Stimulated activated CD8-positive, alpha-beta memory T cell treated with anti-CD3 and anti-CD28 coated beads, Interleukin-15, amount 100 ng/mL, for 1 hour (primary cell): Measurements from ENCODE around the gene HCCS.
"Not testable (repeated sequence)": the region's sequence is repeated elsewhere in the genome, so short reads cannot be mapped to it uniquely, and the experiment has no call there.

Source experiments
- DNase-seq: peaks from one replicate; pipeline ENCODE4 v3.0.0-alpha.2; 2020; ENCODE audit warnings: low read depth

Gene HCCS

DNA sequence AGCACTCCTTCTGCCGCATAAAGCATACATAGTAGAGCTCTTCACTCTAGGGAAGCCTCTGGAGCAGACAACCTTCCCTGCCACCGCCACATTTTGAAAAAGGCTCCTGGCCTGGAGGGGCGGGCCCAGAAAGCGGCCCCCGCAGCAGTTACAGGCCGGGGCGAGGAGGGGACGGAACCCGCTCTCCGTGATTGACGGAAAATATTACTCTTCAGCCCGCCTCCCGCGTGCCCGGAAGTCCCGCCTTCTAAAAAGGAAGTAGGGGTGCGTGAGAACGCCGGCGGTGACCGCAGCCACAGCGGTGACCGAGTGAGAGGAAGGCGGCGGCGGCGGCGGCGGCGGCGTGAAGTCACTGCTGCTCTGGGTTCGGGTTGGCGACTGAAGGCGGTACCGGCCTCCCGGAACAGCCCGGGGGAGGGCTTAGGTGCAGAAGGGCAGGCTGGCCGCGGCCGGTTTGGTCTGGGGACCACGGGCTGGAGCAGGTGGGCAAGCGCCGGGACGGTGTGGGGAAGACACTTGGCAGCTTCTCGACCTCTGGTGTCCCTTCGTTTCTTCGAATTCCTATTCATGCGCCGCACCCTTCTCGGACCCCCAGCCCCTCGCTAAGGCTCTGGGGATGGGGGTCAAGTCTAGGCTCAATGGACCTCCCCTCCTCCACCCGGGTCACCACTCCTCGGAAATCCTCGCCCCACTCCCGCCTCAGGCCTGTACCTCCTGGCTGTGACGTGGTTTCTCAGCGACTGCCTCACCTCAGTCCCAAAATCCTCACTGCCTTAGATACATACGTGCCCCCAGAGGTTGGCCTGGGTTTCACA, at the start of gene HCCS:
HCCS (plus strand) TSS at position 296 of the 815 bp plus-strand sequence. CDS start 729 bp downstream, outside the sequence.
- DNase-seq: peak; percentile 65

DNA sequence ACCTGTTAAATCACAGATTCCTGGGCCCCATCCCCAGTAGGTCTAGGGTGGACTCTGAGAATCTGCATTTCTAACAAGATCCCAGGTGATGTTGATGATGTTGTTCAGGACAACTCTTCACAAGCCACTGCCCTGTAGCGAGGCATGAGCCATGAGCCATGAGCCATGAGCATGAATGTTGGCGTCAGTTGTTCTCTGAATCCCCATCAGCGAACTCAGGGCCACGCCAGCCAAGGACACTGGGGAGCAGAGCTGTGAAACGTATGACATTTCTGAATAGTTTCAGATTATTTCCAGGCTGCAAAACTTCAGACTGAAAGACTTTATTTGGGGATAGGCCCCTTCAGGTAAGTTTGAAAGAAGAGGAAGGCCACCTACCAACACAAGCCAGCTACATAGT, 46.9 kb upstream of the HCCS start:
- no peak for DNase-seq

DNA sequence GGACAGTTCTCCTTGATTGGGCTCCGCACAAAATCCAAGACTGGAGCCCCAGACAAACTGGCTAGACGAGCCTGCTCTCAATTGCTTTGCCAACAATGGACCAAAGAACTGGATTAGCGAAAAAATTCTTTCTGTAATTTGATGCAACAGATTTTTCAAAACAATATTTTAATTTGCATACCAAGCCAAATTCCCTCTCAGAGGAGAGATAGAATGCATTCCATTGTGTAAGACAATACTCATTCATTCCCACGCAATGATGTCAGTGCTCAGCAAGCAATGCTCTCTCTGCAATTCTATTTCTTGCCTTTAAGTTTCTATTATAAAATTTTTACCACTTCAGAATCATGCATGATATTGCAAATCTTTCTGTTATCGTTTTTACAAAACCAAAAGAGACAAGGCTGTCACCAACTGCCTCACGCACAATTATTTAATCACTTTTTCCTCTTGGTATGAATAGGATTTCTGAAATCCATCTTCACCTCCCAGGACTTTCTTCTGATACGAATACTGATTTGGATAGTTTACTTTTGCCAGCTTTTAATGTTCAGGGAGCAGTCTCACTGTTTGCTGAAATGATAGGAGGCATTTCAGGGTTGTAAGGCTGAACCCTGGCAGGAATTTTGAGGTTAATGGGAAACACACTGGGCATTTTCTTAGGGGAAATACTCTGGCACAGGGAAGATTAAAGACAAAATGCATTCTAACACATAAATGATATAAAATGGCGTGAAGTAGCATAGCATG, 46.1 kb upstream of the HCCS start:
- DNase-seq: no peak

DNA sequence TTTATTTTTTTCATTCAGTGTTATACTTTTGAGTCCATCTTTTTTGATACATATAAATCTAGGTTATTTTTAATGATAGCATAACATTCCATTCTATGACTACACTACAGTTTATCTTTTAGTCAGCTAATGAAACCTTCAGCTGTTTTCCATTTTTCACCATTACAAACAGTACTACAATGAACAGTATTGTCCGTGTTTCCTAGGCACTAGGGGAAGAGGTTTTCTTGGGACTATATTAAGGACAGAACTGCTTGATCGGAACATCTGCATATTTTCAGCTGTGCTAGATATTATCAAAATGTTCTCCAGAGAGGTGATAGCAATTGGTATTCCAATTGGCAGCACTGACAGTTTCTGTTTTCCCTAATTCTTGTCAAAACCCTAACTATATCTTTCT, 44.3 kb upstream of the HCCS start:
- DNase-seq: no peak

DNA sequence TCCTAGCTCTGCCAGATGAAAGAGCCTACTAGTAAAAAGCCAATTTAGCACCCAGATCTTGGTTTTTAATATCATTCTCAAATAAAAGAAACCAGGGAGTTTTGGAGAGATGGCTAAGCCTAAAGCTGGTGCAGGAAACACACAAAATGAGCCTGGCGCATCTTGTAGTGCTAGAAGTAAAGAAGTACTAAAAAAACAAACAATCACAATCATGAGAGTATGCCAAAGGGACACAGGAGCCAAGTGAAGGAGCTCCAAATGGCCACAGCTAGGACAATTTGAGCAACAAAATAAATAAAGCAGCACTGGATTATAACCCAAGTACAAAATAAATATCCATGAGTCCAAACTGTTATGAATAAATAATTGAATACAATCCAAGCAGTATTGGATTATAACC, 37.8 kb upstream of the HCCS start:
- DNase-seq: no peak

DNA sequence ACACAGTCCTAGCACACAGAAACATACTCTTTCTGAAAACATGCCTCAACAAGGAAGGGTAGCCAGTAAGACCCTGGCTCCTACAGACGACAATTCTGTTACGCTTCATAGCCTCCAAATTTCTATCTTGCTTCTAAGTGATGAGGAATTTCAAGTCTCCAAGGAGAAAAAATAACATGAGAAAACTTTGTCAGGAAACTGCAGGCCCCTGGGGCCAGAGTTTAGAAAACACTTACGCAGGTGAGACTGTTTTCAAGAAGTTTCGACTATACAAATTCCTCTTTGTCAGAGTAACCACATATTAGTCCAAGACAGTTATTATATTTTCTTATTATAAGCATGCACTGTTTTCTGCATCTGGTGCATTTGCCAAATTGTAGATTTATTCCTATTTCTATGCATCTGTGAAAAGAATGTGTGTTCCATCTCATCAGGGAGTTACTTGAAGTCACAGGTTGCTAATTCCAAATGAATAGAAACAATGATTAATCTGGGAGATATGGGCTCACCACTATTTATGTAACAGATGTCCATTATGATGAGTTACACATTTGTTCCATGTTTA, 30.3 kb upstream of the HCCS start:
- DNase-seq: no peak

DNA sequence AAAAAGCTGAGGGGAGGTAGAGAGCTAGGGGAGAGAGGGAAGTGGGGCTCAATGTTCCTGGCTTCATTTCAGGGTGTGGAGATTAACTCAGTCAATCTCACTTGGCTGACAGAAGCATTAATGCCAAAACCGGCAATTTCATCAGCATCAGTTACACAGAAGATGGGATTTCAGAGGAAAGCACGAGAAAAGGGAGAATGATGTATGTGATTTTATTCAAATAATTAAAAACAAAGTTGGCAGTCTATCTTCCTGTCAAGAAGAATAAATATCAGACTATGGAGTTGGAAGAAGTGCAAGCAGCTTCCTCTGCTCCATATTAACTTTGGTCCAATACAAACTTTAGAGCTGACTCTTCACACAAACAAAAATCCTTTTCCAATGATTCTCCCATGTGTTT, 29.6 kb upstream of the HCCS start:
- DNase-seq: no peak

DNA sequence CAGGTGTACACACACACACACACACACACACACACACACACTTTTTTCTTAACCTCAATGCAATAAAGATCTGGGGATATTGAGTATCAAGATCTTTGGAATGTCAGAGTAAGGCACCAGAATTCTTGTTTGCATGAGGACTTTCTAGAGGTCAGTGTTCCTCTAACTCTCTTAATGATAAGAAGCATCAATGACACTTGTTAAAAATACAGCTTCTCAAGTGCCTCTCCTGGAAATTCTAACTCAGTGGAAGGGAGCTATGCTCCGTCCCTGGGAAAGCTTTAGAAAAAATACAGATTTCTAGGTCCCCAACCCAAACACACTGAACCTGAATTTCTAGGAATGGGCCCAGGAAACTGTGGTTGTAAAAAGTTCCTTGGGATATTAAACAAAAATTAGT, 25.8 kb upstream of the HCCS start:
- DNase-seq: no peak

DNA sequence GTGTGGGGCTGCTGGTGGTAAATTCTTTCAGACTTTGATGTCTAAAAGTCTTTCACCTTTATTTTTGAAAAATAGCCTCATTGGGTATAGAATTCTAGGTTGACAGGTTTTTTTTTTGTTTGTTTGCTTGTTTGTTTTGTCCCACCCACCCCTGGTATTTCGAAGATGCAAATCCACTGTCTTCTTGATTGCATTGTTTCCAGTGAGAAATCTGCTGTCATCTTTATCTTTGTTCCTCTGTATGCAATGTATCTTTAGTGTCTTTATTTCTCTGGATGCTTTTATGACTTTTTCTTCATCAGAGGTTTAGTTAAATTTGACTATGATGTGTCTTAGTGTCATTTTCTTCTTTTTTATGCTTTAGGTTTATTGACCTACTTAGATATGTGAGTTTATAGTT, 21.3 kb upstream of the HCCS start:
- no peak for DNase-seq

DNA sequence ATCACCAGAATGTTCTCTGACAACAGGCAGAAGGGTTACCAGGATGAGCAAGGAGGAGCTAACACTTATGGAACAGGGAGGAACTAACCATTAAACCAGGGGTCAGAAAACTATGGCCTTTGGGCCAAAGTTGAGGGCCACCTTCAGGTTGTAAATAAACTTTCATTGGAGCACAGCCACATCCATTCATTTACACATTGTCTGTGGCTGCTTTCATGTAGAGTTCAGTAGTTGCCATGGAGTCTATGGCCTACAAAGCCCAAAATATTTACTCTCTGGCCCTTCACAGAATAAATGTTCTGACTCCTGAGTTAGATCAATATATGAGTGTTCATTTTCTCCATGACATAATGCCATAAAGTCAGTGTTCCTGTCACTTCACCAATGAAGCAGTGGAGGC, 13.2 kb upstream of the HCCS start:
- DNase-seq: no peak

DNA sequence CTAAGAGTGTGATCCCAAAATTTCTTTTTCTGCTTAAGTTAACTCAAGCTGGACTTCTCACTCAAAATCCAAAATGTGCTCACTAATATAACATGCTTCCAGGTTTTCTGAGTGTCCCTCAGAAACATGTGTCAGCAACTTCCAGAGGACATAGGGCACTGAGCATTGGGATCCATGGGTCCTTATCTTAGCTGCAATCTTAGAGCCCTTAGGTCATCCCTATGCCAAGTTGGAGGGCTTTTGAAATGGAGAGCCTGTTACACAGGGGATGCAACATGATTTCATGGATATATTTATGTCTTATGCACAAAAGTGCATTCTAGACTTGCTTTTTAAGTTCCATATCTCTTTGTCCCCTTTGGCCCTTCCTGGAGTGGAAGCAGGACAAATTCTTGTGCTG, 11.7 kb upstream of the HCCS start:
- no peak for DNase-seq

DNA sequence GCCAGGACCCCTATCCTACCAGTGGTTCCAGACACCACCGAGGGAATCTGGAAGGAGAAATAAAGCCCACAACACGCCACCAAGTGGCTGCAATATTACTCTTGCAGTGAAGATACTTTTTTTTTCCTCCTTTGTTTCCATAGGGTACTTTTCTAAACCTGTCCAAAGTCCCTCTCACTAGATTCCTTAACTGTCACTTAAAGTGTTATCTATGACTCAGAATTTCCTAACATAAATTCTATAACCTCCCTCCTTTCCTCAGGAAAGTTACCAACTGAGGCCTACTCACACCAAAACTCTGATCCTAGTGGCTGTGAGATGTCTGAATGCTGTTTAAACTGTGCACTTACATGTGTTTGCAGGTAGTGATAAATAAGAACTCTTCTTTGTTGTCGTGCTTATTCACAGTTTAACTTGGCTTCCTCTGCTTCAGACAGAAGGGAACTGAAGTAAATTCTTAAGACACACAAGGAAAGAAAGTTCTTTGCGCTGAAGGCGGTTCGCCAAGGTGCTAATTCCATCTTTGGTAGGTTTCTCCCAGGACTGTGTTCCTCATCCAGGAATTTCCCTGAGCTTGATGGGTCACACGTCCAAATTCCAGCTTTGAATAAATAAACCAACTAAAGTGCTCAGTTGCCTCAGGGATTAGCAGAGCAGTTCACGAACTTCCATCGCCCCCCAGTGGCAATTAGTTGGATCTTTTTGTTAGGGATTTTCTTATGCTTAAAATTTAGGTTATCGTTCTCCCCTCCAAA, 10.7 kb upstream of the HCCS start:
- DNase-seq: no peak

DNA sequence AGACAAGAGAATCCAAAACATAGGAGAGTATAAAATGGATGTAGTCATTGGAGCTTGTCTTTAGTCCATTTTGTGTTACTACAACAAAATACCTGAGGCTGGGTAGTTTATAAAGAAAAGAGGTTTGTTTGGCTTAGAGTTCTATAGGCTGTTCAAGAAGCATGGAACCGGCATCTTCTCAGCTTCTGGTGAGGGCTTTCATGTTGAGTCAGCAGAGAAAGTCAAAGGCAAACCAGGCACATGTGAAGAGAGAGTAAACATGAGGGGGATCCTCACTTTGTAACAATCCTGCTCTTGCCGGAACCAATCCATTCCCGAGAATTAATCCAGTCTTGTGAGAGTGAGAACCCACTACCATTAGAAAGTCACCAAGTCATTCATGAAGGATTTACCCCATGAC, 8.1 kb upstream of the HCCS start:
- no peak for DNase-seq

DNA sequence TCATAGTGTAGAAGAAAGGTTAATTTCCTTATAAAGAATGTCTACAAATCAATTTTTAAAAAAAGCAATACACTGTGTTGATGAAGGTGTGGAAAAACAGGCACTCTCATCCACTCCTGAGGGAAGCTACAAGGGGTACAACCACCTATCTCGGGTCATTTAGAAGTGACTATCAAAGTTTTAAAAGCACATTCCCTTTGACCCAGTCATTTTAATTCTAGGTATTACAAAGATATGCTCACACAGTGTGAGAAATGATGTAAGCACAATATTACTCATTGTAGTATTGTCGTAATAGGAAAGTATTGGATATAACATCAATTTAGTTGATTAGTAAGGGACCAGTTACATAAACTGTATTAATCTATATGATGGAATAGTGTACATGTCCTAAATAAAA, 7.4 kb upstream of the HCCS start:
- no peak for DNase-seq

DNA sequence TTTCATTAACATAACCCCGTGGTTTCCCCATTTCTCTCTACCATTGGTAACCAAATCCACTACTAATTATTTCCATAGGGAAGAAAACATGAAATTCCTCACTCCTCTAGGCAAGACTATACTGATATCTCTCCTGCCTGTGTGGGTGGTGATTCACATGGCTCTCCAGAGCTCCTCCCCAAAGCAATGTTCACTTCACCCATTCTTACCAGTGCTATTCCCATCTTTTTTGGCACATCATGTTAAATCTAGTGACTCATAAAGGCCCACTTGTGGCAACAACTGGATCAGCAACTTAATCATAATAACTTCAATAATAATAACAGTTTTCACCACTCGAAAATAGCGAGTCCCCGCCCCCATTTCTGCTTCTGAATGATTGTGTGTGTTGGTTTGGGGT, 6.1 kb upstream of the HCCS start:
- DNase-seq: no peak

DNA sequence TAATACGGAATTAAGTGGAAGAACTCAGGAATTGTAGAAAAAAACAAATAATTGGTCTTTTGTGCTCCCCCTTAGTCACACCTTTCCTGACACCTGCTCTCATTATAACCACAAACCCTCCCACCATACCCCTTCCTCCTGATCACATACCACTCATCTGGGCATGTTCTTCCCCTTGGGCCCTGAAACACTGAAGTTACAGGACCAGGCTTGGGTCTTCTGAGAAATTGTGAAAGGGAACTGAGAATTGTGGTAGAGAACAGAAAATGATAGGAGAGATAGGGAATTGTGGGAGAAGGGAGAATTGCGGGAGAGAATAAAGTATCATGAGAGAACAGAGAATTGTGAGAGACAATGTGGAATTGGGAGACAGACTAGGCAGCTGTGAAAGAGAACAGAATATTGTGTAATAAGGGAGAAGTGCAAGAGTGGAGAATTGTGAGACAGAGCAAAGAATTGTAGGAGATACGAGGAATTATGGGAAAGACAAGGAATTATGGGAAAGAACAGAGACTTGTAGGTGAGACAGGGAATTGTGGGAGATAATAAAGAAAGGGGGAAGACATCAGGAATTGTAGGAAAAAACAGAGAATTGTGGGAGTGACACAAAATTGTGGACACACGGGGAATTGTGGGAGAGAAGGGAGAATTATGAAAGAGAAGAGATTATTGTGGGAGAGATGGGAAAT, 2.7 kb upstream of the HCCS start:
- no peak for DNase-seq

DNA sequence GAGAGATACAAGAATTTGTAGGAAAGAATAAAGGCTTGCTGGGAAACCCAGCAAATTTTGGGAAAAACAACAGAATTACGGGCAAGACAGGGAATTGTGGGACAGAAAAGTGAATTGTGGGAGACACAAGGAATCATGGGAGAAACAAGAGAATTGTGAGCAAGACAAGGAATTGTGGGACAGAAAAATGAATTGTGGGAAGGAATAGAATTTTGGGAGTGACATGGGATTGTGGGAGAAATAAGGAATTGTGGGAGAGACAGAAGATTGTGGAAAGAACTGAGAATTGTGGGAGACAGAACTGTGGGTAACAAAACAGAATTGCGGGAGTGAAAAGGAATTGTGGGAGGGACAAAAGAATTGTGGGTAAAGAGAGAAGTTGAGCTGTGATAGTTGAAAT, 1.2 kb upstream of the HCCS start:
- no peak for DNase-seq

DNA sequence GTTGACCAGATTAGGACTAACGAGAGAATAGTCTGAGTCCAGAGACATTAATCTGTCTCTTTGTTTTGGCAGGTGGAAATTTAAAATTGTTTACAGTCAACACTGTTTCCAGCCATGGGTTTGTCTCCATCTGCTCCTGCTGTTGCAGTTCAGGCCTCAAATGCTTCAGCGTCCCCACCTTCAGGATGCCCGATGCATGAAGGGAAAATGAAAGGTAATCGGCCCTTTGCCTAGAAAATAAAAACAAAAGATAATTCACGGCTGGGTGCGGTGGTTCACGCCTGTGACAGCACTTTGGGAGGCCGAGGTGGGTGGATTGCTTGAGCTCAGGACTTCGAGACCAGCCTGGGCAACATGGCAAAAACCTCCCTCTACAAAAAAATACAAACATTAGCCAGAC, 815 bp downstream of the HCCS start:
- DNase-seq: no peak

DNA sequence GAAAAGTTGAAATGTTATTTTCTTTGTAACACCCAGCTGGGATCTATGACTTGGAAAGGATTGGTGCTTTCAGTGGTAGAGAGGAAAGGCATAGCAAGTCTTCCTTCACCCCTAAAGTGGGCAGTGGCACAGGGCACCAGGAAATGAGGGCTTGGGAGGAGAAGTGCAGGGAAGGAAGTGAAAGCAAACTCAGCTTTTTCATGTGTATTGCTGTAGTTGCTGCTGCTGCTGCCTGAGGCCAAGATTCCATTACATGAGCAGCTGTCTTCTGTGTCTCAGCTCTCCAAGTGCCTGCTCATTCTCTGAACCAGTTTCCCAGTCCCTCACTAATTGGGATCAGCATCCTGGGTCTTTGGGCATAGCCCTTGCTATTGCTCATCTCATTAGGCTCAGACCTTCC, 2.6 kb downstream of the HCCS start:
- no peak for DNase-seq

DNA sequence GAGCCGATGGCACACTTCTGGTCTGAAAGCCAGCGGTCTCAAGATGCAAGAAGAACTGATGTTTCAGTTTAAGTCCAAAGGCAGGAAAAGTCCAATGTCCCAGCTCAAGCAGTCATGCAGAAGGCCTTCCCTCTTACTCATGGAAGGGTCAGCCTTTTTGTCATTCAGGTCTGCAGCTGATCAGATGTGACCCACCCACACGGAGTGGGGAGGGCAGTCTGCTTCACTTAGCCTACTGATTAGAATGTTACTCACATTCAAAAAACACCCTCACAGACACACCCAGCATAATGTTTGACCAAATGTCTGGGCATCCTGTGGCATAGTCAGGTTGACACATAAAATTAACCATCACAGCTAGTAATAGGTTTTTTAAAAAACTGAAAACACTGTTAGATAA, 6.6 kb downstream of the HCCS start:
- no peak for DNase-seq

DNA sequence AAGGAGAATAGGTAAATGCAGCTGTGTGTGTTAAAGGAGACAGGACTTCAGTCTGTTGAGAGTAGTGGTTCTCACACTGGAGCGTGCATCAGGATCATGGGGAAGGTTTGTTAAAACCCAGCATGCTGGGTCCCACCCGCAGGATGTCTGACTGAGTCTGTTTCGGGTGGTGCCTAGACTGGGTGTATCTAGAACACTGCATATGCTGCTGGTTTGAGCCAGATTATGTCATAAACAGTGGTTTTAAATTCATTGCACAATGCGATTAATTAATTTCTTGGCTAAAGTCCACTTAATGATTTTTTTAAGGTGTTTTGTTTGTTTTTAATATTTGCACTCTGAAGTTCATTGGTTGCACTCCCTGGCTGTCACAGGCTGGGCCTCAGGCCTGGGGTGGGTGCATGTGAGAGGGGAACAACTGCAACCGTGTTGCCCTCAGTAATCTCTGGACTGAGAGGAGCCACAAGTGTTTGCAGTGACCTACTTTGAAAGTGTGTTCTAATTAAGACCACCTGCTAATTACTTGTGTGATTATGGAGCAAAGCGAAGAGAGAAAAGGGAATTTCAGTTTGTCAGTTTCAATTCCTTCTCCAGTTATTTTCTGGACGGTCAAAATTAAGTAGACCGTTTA, 8.3 kb downstream of the HCCS start:
- DNase-seq: no peak

DNA sequence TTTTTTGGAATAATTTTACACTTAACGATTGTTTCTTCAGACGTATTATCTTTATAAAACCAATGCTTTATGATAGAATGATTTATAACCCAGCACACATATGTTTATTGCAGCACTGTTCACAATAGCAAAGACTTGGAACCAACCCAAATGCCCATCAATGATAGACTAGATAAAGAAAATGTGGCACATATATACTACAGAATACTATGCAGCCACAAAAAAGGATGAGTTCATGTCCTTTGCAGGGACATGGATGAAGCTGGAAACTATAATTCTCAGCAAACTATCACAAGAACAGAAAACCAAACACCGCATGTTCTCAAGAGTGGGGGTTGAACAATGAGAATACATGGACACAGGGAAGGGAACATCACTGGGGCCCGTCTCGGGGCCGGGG, 12.0 kb downstream of the HCCS start:
- not testable (repeated sequence) for DNase-seq
